Osteocyte (in vitro differentiated cells): ENCODE data around the gene IL22RA1. TPM values are rescaled to one million over a fixed set of nuclear protein-coding genes. Genes with fewer than 3 reads are reported as not detected.

Experiments
- DNase-seq: peaks from one replicate; pipeline ENCODE4 v3.0.0; 2021; ENCODE audit warnings: mixed read lengths; ENCODE audit not compliant: unreplicated experiment; ENCODE audit errors: extremely low spot score
- H3K27ac Mint-ChIP-seq: one replicate; pipeline ENCODE4 v1.8.0; 2021; ENCODE audit warnings: mild to moderate bottlenecking, mixed read lengths; ENCODE audit not compliant: unreplicated experiment
- H3K27me3 Mint-ChIP-seq: one replicate; pipeline ENCODE4 v1.8.0; 2021; ENCODE audit warnings: mixed read lengths; ENCODE audit not compliant: unreplicated experiment
- H3K36me3 Mint-ChIP-seq: one replicate; pipeline ENCODE4 v1.8.0; 2021; ENCODE audit warnings: mixed read lengths; ENCODE audit not compliant: unreplicated experiment
- H3K4me1 Mint-ChIP-seq: one replicate; pipeline ENCODE4 v1.8.0; 2021; ENCODE audit warnings: mixed read lengths; ENCODE audit not compliant: unreplicated experiment
- H3K4me3 Mint-ChIP-seq: one replicate; pipeline ENCODE4 v1.8.0; 2021; ENCODE audit warnings: mild to moderate bottlenecking, moderate library complexity, mixed read lengths; ENCODE audit not compliant: unreplicated experiment
- H3K9me3 Mint-ChIP-seq: one replicate; pipeline ENCODE4 v1.8.0; 2021; ENCODE audit warnings: mixed read lengths; ENCODE audit not compliant: unreplicated experiment
- total RNA-seq: library from RNA; stranded (reverse); gene quantifications from 2 replicates; pipeline ENCODE4 v1.2.1, GENCODE V29; 2021
- TF ChIP-seq, protein P1 (sequence below): fragments of 200-600 bp; sonication (generic); IDR thresholded peaks from 2 replicates; pipeline ENCODE4 v1.5.0; 2021; ENCODE audit warnings: antibody characterized with exemption, mild to moderate bottlenecking, moderate library complexity

Gene IL22RA1
- total RNA-seq, 1 donor from 2014 or later: not detected

- TF ChIP-seq, protein P1, sequence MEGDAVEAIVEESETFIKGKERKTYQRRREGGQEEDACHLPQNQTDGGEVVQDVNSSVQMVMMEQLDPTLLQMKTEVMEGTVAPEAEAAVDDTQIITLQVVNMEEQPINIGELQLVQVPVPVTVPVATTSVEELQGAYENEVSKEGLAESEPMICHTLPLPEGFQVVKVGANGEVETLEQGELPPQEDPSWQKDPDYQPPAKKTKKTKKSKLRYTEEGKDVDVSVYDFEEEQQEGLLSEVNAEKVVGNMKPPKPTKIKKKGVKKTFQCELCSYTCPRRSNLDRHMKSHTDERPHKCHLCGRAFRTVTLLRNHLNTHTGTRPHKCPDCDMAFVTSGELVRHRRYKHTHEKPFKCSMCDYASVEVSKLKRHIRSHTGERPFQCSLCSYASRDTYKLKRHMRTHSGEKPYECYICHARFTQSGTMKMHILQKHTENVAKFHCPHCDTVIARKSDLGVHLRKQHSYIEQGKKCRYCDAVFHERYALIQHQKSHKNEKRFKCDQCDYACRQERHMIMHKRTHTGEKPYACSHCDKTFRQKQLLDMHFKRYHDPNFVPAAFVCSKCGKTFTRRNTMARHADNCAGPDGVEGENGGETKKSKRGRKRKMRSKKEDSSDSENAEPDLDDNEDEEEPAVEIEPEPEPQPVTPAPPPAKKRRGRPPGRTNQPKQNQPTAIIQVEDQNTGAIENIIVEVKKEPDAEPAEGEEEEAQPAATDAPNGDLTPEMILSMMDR: no peak
- peaks cover 53% of the 10 kb centered on the region for H3K27me3 Mint-ChIP-seq
- no peaks in the 10 kb centered on the region for H3K4me1 Mint-ChIP-seq
- H3K9me3 Mint-ChIP-seq: no peaks in the 10 kb centered on the region
- no peak for DNase-seq
- no peak overlapping the region for H3K4me3 Mint-ChIP-seq
- H3K27ac Mint-ChIP-seq: no peak overlapping the region
- H3K36me3 Mint-ChIP-seq: no peaks in the 10 kb centered on the region
Measured at GRCh38 chr1:24175033-24175755, 32.3 kb upstream of the IL22RA1 start.

- TF ChIP-seq, protein P1: no peak
- H3K4me1 Mint-ChIP-seq: no peaks in the 10 kb centered on the region
- peaks cover 49% of the 10 kb centered on the region for H3K27me3 Mint-ChIP-seq
- no peak for DNase-seq
- no peaks in the 10 kb centered on the region for H3K36me3 Mint-ChIP-seq
- H3K27ac Mint-ChIP-seq: no peak overlapping the region
- H3K9me3 Mint-ChIP-seq: no peaks in the 10 kb centered on the region
- no peak overlapping the region for H3K4me3 Mint-ChIP-seq
Measured at GRCh38 chr1:24173638-24174575, 31.0 kb upstream of the IL22RA1 start.

DNA sequence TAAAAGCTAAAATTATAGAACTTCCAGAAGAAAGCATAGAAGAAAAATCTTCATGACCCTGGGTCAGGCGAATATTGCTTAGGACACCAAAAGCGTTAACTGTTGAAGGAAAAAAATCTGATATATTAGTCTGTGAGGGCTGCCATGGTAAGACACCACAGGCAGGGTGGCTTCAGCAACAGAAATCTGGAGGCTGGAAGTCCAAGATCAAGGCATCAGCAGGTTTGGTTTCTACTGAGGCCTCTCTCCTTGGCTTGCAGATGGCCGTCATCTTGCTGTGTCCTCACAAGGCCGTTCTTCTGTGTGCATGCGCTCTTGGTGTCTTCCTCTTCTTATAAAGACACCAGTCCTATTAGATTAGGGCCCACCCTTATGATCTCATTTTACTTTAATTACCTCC, 29.7 kb upstream of the IL22RA1 start:
- H3K4me3 Mint-ChIP-seq: no peak overlapping the region
- no peaks in the 10 kb centered on the region for H3K9me3 Mint-ChIP-seq
- DNase-seq: no peak
- H3K27me3 Mint-ChIP-seq: peaks cover 53% of the 10 kb centered on the region
- H3K36me3 Mint-ChIP-seq: no peaks in the 10 kb centered on the region
- H3K4me1 Mint-ChIP-seq: no peaks in the 10 kb centered on the region
- TF ChIP-seq, protein P1: no peak
- no peak overlapping the region for H3K27ac Mint-ChIP-seq

GRCh38 chr1:24169286-24169685, 26.3 kb upstream of the IL22RA1 start:
- Mint-ChIP-seq H3K27me3 (peaks cover 51% of the 10 kb centered on the region), H3K4me3 (no peak overlapping the region), H3K27ac (no peak overlapping the region), H3K4me1 (no peaks in the 10 kb centered on the region), H3K36me3 (no peaks in the 10 kb centered on the region), H3K9me3 (no peaks in the 10 kb centered on the region)
- DNase-seq: no peak
- TF ChIP-seq, protein P1: no peak

DNA sequence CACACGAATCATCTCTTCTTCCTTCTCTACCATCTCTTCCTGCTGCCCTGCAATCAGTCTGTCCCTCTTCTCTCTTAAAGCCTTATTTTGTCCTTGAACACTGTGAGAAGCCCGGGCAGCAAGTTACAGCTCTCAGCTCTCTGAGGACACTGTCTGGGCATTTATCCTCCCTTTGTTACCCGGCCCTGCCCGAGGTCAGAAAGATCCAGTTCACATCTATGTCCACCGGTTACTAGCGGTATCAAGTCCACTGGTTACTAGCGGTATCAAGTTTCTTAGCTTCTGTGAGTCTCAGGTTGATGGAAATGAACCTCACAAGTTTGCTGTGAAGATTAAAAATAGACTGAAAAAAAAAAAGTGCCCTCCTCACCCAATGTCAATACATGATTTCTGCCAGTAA, 25.3 kb upstream of the IL22RA1 start:
- H3K4me1 Mint-ChIP-seq: no peaks in the 10 kb centered on the region
- H3K27ac Mint-ChIP-seq: no peak overlapping the region
- TF ChIP-seq, protein P1: no peak

More for the DNA sequence above, 25.3 kb upstream of the IL22RA1 start:
- H3K4me3 Mint-ChIP-seq: no peak overlapping the region
- no peak for DNase-seq
- peaks cover 49% of the 10 kb centered on the region for H3K27me3 Mint-ChIP-seq
- no peaks in the 10 kb centered on the region for H3K9me3 Mint-ChIP-seq
- no peaks in the 10 kb centered on the region for H3K36me3 Mint-ChIP-seq
